Panc1 (cell line): ENCODE data around the gene GBA2. TPM values are rescaled to one million over a fixed set of nuclear protein-coding genes. Genes with fewer than 3 reads are reported as not detected.

Experiments used
- ATAC-seq: fragments of 200-7000 bp; cut with Tn5 transposase; 2 replicates; pipeline ENCODE4 v1.9.1; 2020; ENCODE audit warnings: mild to moderate bottlenecking, moderate library complexity
- BruUV-seq: library from RNA; stranded (reverse); fragments of 400-500 nt; replicated peaks from 2 replicates; lab custom pipeline; 2021; lab: Mats Ljungman, UMichigan
- CTCF ChIA-PET: fragments of 300-600 bp; sonication (Branson Sonifier 250); formaldehyde crosslinking; loops from one replicate; lab custom pipeline; 2022; ENCODE audit warnings: antibody characterized with exemption; lab: Charles Lee
- POLR2A ChIA-PET: fragments of 300-600 bp; sonication (Branson Sonifier 250); formaldehyde crosslinking; loops from one replicate; lab custom pipeline; 2022; ENCODE audit warnings: antibody characterized with exemption; lab: Charles Lee
- DNase-seq: peaks from one replicate; pipeline ENCODE4 v3.0.0-alpha.2; 2010; ENCODE audit warnings: low read depth, low spot score
- H3K27ac ChIP-seq: 2 replicates; pipeline ENCODE4 v1.5.1; 2011; ENCODE audit warnings: mild to moderate bottlenecking, low read length, inconsistent platforms
- H3K27me3 ChIP-seq: fragments of 200-500 bp; sonication (Bioruptor generic); 2 replicates; pipeline ENCODE4 v1.6.0; 2014; ENCODE audit warnings: low read length, inconsistent platforms; ENCODE audit not compliant: control insufficient read depth, insufficient read depth
- H3K36me3 ChIP-seq: fragments of 200-500 bp; sonication (Bioruptor generic); 2 replicates; pipeline ENCODE4 v1.5.1; 2014; ENCODE audit warnings: inconsistent platforms, mild to moderate bottlenecking, low read length, moderate library complexity; ENCODE audit not compliant: control insufficient read depth, insufficient read depth
- H3K4me1 ChIP-seq: 2 replicates; pipeline ENCODE4 v1.5.1; 2011; ENCODE audit warnings: inconsistent platforms, mild to moderate bottlenecking, low read length, moderate library complexity; ENCODE audit not compliant: control insufficient read depth, insufficient read depth
- H3K4me3 ChIP-seq, 2 experiments: 2 replicates each; pipeline ENCODE4 v1.5.1; 2011 to 2012; ENCODE audit warnings: low read depth in 2 of 2, low read length in 2 of 2, mild to moderate bottlenecking in 2 of 2, inconsistent platforms in 1 of 2, moderate library complexity in 1 of 2
- H3K9me3 ChIP-seq: fragments of 200-500 bp; sonication (Bioruptor generic); 2 replicates; pipeline ENCODE4 v1.5.1; 2014; ENCODE audit warnings: low read depth, mild to moderate bottlenecking, inconsistent platforms, low read length, moderate library complexity; ENCODE audit not compliant: control insufficient read depth, insufficient read depth
- POLR2AphosphoS5 ChIP-seq: IDR thresholded peaks from 2 replicates; pipeline ENCODE4 v1.6.1; 2012; ENCODE audit warnings: mild to moderate bottlenecking, low read depth, low read length, moderate library complexity
- SIN3A ChIP-seq: IDR thresholded peaks from 2 replicates; pipeline ENCODE4 v1.6.1; 2012; ENCODE audit warnings: low read depth, mild to moderate bottlenecking, low read length, moderate library complexity, borderline replicate concordance; ENCODE audit not compliant: insufficient read depth
- TCF7L2 ChIP-seq: IDR thresholded peaks from 2 replicates; pipeline ENCODE4 v1.6.1; 2011; ENCODE audit warnings: mild to moderate bottlenecking, low read depth, low read length, inconsistent platforms
- in situ Hi-C: cut with HindIII; loops from 2 replicates; pipeline ENCODE4 v1.10.0; 2016; ENCODE audit warnings: low sequenced_read_pairs, low pct_unique_long_range_greater_than_20kb
- intact Hi-C: fragments of 100-400 bp; cut with micrococcal nuclease; formaldehyde crosslinking; loops from one replicate; pipeline ENCODE4 v1.10.0; 2022; ENCODE audit not compliant: unreplicated experiment
- total RNA-seq: library from RNA; stranded (reverse); gene quantifications from one replicate; pipeline ENCODE4 v1.2.1, GENCODE V29; 2021; ENCODE audit not compliant: unreplicated experiment
- TF ChIP-seq, protein P1 (sequence below), 2 experiments: IDR thresholded peaks; 2 replicates each; pipeline ENCODE4 v1.6.1; 2011 to 2012; ENCODE audit warnings: low read depth in 2 of 2, control low read depth in 1 of 2, low read length in 1 of 2, mild to moderate bottlenecking in 1 of 2, moderate library complexity in 1 of 2; ENCODE audit not compliant: insufficient read depth in 1 of 2
- TF ChIP-seq, protein P2 (sequence below): fragments of 450-650 bp; IDR thresholded peaks from 2 replicates; pipeline ENCODE4 v1.5.1; 2017; ENCODE audit warnings: mild to moderate bottlenecking

GBA2 gene
- total RNA-seq, 1 experiment from 2014 or later: 109 TPM

DNA sequence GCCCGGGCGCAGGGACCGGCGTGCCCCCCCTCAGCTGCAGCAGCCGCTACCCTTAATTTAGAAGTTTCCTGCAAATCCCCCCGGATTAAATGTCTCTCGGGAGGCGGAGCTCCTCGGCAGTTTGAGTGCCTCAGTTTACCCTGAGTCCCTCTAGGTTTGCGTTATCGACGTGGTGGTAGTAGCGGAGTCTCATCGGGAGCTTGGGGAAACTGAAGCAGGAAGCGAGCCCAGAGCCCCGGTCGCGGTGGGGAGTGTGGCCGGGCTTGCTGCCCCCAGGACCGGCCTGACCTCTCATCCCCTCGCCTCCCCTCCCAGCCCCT, 58.8 kb downstream of the GBA2 start:
- peaks cover 10% of the 10 kb centered on the region; the same call in 1 of the 2 replicates for H3K36me3 ChIP-seq
- TF ChIP-seq, protein P1, sequence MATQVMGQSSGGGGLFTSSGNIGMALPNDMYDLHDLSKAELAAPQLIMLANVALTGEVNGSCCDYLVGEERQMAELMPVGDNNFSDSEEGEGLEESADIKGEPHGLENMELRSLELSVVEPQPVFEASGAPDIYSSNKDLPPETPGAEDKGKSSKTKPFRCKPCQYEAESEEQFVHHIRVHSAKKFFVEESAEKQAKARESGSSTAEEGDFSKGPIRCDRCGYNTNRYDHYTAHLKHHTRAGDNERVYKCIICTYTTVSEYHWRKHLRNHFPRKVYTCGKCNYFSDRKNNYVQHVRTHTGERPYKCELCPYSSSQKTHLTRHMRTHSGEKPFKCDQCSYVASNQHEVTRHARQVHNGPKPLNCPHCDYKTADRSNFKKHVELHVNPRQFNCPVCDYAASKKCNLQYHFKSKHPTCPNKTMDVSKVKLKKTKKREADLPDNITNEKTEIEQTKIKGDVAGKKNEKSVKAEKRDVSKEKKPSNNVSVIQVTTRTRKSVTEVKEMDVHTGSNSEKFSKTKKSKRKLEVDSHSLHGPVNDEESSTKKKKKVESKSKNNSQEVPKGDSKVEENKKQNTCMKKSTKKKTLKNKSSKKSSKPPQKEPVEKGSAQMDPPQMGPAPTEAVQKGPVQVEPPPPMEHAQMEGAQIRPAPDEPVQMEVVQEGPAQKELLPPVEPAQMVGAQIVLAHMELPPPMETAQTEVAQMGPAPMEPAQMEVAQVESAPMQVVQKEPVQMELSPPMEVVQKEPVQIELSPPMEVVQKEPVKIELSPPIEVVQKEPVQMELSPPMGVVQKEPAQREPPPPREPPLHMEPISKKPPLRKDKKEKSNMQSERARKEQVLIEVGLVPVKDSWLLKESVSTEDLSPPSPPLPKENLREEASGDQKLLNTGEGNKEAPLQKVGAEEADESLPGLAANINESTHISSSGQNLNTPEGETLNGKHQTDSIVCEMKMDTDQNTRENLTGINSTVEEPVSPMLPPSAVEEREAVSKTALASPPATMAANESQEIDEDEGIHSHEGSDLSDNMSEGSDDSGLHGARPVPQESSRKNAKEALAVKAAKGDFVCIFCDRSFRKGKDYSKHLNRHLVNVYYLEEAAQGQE (IDR thresholded peaks at IDR 0.05; ENCODE audit: insufficient read depth in 1 of 2, low read depth in 2 of 2, low read length in 1 of 2): no peak
- TF ChIP-seq, protein P2, sequence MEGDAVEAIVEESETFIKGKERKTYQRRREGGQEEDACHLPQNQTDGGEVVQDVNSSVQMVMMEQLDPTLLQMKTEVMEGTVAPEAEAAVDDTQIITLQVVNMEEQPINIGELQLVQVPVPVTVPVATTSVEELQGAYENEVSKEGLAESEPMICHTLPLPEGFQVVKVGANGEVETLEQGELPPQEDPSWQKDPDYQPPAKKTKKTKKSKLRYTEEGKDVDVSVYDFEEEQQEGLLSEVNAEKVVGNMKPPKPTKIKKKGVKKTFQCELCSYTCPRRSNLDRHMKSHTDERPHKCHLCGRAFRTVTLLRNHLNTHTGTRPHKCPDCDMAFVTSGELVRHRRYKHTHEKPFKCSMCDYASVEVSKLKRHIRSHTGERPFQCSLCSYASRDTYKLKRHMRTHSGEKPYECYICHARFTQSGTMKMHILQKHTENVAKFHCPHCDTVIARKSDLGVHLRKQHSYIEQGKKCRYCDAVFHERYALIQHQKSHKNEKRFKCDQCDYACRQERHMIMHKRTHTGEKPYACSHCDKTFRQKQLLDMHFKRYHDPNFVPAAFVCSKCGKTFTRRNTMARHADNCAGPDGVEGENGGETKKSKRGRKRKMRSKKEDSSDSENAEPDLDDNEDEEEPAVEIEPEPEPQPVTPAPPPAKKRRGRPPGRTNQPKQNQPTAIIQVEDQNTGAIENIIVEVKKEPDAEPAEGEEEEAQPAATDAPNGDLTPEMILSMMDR: no peak
- TF ChIP-seq SIN3A (no peak; the same call in 1 of the 2 replicates), POLR2AphosphoS5 (no peak), TCF7L2 (no peak)
- H3K27me3 ChIP-seq: no peaks in the 10 kb centered on the region
- BruUV-seq: no TSS peak
- peak overlapping the region; percentile 89 for H3K27ac ChIP-seq
- ChIA-PET CTCF (interaction anchor here (0.6 to 1.8 kb wide), 5 partner anchors 15 to 40 kb away, joined by 3 to 6 read pairs (median 4); partner anchors contain the start of genes ARHGEF39, CCDC107 and RMRP), POLR2A (interaction anchor here (0.5 to 1.5 kb wide), 5 partner anchors 15 to 198 kb away, joined by 3 to 8 read pairs (median 6); no protein-coding TSS in a partner anchor)
- peak overlapping the region; percentile 71 to 89 for H3K4me3 ChIP-seq
- no peaks in the 10 kb centered on the region for H3K9me3 ChIP-seq
- H3K4me1 ChIP-seq: peaks cover 31% of the 10 kb centered on the region
- no peak for ATAC-seq
- intact Hi-C loops: loop anchor here (5.0 kb wide), 1 partner anchor 33 kb away; the partner anchor contains the start of genes CCDC107 and RMRP
- no peak for DNase-seq
- in situ Hi-C loops: no loop called here

DNA sequence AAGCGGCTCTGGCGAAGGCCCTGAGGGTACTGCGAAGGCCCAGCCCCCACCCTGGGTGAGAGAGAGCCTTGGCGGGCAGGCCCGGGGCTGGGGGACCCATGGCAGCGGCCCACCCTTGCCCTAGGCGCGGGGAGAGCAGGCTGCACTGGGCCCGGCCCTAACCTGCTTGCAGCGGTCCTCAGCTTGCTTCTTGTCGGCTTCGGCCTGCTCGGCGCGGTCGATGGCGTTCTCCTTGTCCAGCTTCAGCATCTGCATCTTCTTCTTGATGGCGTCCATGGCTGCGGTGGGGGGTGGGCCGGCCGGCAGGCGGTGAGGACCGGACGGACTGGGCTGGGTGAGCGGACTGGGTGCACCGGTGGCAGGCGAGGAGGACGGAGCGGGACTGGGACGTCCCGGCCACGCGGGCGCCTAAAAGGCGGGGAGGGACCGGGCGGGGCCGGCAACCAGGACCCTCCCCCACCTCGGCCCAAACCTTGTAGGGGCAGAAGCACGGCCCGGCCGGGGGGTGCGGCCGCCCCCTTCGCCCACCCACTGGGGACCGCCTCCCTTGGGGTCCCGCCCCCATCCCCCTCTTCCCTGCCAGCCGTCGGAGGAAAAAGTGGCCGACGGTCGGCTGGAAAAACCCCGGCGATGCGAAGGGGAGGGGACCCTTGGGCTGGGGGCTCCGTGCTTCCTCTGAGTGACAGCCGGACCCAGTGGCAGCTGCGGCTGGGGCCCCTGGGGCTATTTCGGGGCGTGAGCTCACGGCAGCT, 59.3 kb downstream of the GBA2 start, which contains the start of gene TPM2:
Gene TPM2 (minus strand): TSS at position 384 of the 752 bp plus-strand sequence. CDS start 108 bp downstream, at position 276.
- H3K27me3 ChIP-seq: no peaks in the 10 kb centered on the region
- POLR2A ChIA-PET: interaction anchor here (0.5 to 0.7 kb wide), 7 partner anchors 23 to 479 kb away, joined by 3 to 7 read pairs (median 4); partner anchors contain the start of gene CCDC107
- TF ChIP-seq TCF7L2: no peak; the same call in 1 of the 2 replicates
- TF ChIP-seq, protein P2: no peak
- TF ChIP-seq, protein P1 (IDR thresholded peaks at IDR 0.05; ENCODE audit: insufficient read depth in 1 of 2, low read depth in 2 of 2, low read length in 1 of 2): peak in 1 of 2 experiments; percentile 56; a peak in 1 of 4 replicates
- TF ChIP-seq SIN3A: peak; percentile 90; the same call in 1 of the 2 replicates
- TF ChIP-seq POLR2AphosphoS5: peak; percentile 99
- ATAC-seq: peak; percentile 87
- in situ Hi-C loops: no loop called here
- H3K4me1 ChIP-seq: peaks cover 31% of the 10 kb centered on the region
- H3K27ac ChIP-seq: peak within 1 kb of the TSS; percentile 93
- BruUV-seq: no TSS peak
- peak within 1 kb of the TSS; percentile 71 to 89 for H3K4me3 ChIP-seq
- no peaks in the 10 kb centered on the region for H3K9me3 ChIP-seq
- no peak for DNase-seq
- H3K36me3 ChIP-seq: peaks cover 10% of the 10 kb centered on the region; the same call in 1 of the 2 replicates
- intact Hi-C loops: loop anchor here (5.0 kb wide), 1 partner anchor 32 kb away; the partner anchor contains the start of genes CCDC107 and RMRP
- CTCF ChIA-PET: interaction anchor here (0.6 to 1.8 kb wide), 5 partner anchors 24 to 41 kb away, joined by 3 to 6 read pairs (median 4); partner anchors contain the start of genes ARHGEF39, CCDC107 and RMRP
